Ectodermal cell (in vitro differentiated cells): ENCODE measurements around the gene SPNS3. TPM values are rescaled to one million over a fixed set of nuclear protein-coding genes. Genes with fewer than 3 reads are reported as not detected.

Experiments used
- H3K27ac ChIP-seq: 2 replicates; pipeline ENCODE4 v1.7.0; 2013; ENCODE audit warnings: mild to moderate bottlenecking, low read depth, low read length; ENCODE audit not compliant: insufficient read depth, poor library complexity, severe bottlenecking
- H3K27me3 ChIP-seq: 2 replicates; pipeline ENCODE4 v1.7.0; 2013; ENCODE audit warnings: mild to moderate bottlenecking, low read length; ENCODE audit not compliant: insufficient read depth, control insufficient read depth, poor library complexity, severe bottlenecking
- H3K36me3 ChIP-seq: one replicate; pipeline ENCODE4 v1.7.0; 2013; ENCODE audit warnings: low read length; ENCODE audit not compliant: control insufficient read depth, insufficient read depth
- H3K4me1 ChIP-seq: one replicate; pipeline ENCODE4 v1.7.0; 2013; ENCODE audit warnings: low read length; ENCODE audit not compliant: control insufficient read depth, insufficient read depth
- H3K4me3 ChIP-seq: 2 replicates; pipeline ENCODE4 v1.7.0; 2013; ENCODE audit warnings: low read depth, low read length, control low read depth; ENCODE audit not compliant: insufficient read depth
- H3K9me3 ChIP-seq: 2 replicates; pipeline ENCODE4 v1.7.0; 2013; ENCODE audit warnings: mild to moderate bottlenecking, low read length, moderate library complexity; ENCODE audit not compliant: control insufficient read depth
- WGBS, 2 experiments: methylation state at CpG; one replicate each; pipeline ENCODE4 v1.1.7; 2013; ENCODE audit warnings: missing lambda C conversion rate in 2 of 2; 5-methylcytosine and 5-hydroxymethylcytosine counted together
- polyA plus RNA-seq, 4 experiments: library from polyadenylated mRNA; stranded (reverse); fragments of 50-300 nt; gene quantifications; one replicate each; pipeline ENCODE4 v1.2.3, GENCODE V29; 2013

SPNS3 gene
- not detected for polyA plus RNA-seq (2013, experiment 1 of 4)
- polyA plus RNA-seq (2013, experiment 2 of 4): not detected
- polyA plus RNA-seq (2013, experiment 3 of 4): not detected
- polyA plus RNA-seq (2013, experiment 4 of 4): 0.16 TPM

GRCh38 chr17:4433515-4434031 is at the start of gene SPNS3:
Gene SPNS3 (plus strand): TSS chr17:4433940. CDS start chr17:4433968, 28 bp downstream.
- H3K27ac ChIP-seq: no peak within 1 kb of the TSS
- no peaks in the 10 kb centered on the region for H3K9me3 ChIP-seq
- no peaks in the 10 kb centered on the region for H3K4me1 ChIP-seq
- H3K4me3 ChIP-seq: no peak within 1 kb of the TSS
- H3K27me3 ChIP-seq: no peaks in the 10 kb centered on the region
- 89 to 90% methylated on average over 13 of the region's 13 CpGs for WGBS, 2 experiments
- no peaks in the 10 kb centered on the region for H3K36me3 ChIP-seq

GRCh38 chr17:4386406-4386805 is 47.3 kb upstream of the SPNS3 start:
- Histone ChIP-seq H3K9me3 (no peaks in the 10 kb centered on the region), H3K36me3 (no peaks in the 10 kb centered on the region), H3K27ac (no peak overlapping the region), H3K4me3 (no peak overlapping the region), H3K27me3 (no peaks in the 10 kb centered on the region), H3K4me1 (no peaks in the 10 kb centered on the region)
- WGBS, 2 experiments: 94 to 96% methylated on average over 2 of the region's 2 CpGs

DNA sequence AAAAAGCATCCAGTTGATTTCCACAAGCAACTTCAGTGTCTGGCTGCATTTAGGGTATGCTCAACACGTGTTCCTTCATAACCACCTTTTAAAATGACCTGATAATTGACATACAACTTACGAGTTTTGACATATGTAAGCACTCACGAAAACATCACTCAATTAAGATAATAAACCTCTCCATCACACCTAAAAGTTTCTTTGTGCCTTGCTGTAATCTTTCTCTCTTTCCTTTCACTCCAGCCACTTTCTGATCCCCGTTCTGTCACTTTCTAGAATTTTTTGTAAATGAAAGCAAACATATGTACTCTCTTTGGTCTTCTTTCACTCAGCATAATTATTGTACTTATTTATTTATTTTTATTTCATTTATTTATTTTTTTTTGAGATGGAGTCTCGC is 46.6 kb upstream of the SPNS3 start:
- WGBS, 2 experiments: 90 to 94% methylated on average over 5 of the region's 5 CpGs

DNA sequence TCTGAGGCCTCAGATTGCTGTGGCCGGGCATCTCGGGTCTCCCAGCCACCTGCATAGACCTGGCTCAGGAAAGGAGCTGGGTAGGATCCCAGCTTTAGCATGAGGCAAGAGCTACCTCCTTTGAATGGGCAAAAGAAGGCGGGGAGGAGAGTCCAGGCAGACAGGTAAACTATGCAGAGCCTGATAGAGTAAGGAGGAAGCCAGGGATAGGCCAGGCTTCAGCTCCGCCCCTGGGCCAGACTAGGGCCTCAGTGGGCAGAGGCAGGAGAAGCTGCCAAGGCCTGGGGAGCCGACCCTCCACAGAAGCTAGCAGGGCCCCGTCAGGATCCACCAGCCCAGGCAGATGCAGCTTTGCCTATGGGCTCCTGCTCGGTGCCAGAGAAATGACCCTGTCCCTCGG is 44.7 kb upstream of the SPNS3 start:
- H3K27ac ChIP-seq: no peak overlapping the region
- no peak overlapping the region for H3K4me3 ChIP-seq
- H3K4me1 ChIP-seq: no peaks in the 10 kb centered on the region
- no peaks in the 10 kb centered on the region for H3K27me3 ChIP-seq
- no peaks in the 10 kb centered on the region for H3K36me3 ChIP-seq
- WGBS, 2 experiments: 73 to 79% methylated on average over 8 of the region's 8 CpGs
- H3K9me3 ChIP-seq: no peaks in the 10 kb centered on the region

More for the DNA sequence above, 46.6 kb upstream of the SPNS3 start:
- H3K36me3 ChIP-seq: no peaks in the 10 kb centered on the region
- H3K4me3 ChIP-seq: no peak overlapping the region
- no peaks in the 10 kb centered on the region for H3K4me1 ChIP-seq
- H3K27me3 ChIP-seq: no peaks in the 10 kb centered on the region
- H3K9me3 ChIP-seq: no peaks in the 10 kb centered on the region
- H3K27ac ChIP-seq: no peak overlapping the region

GRCh38 chr17:4393806-4394205 is 39.9 kb upstream of the SPNS3 start:
- no peaks in the 10 kb centered on the region for H3K9me3 ChIP-seq
- peaks cover 5% of the 10 kb centered on the region for H3K27me3 ChIP-seq
- H3K27ac ChIP-seq: no peak overlapping the region
- H3K4me1 ChIP-seq: no peaks in the 10 kb centered on the region
- H3K4me3 ChIP-seq: no peak overlapping the region
- 70% methylated on average over 7 of the region's 7 CpGs for WGBS, 2 experiments
- H3K36me3 ChIP-seq: no peaks in the 10 kb centered on the region

DNA sequence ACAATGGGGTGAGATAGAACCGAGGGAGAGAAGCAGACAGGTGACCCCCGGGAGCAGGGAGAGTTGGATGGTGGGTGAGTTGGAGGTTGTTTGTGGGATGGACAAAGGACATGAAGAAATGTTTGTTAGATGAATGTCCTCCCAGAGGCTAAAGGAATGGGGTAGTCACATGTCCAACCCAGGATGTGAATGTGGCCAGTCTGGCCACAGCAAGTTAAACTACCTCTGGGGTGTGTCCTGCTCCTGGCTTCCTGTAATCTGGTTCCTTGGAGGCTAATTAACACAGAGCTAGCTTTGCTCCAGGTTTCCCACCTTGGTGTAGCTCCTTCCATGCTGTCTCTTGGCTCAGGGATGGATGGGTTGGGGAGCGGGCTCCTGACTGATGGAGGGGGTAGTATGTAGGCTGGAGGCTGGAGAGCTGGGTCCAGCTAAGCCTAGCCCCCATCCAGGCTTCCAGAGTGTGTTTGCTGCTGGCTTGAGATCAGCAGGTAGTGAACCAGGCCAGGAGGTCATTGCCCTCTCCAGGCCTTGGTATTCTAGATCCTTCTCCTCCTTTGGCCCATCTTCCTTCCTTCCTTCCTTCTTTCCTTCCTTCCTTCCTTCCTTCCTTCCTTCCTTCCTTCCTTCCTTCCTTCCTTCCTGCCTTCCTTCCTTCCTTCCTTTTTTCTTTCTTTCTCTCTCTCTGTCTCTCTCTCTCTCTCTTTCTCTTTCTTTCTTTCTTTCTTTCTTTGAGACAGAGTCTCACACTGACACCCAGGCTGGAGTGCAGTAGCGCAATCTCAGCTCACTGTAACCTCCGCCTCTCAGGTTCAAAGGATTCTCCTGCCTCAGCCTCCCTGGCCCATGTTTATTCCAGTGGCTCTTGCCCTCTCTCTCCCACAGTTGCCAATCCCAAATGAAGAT is 39.3 kb upstream of the SPNS3 start:
- H3K27me3 ChIP-seq: peaks cover 5% of the 10 kb centered on the region
- H3K27ac ChIP-seq: no peak overlapping the region
- no peaks in the 10 kb centered on the region for H3K4me1 ChIP-seq
- H3K36me3 ChIP-seq: no peaks in the 10 kb centered on the region
- WGBS, 2 experiments: 88 to 93% methylated on average over 5 of the region's 5 CpGs
- H3K9me3 ChIP-seq: no peaks in the 10 kb centered on the region
- no peak overlapping the region for H3K4me3 ChIP-seq

- Histone ChIP-seq H3K36me3 (no peaks in the 10 kb centered on the region), H3K27ac (no peak overlapping the region), H3K4me1 (no peaks in the 10 kb centered on the region), H3K4me3 (no peak overlapping the region), H3K9me3 (no peaks in the 10 kb centered on the region), H3K27me3 (peaks cover 5% of the 10 kb centered on the region)
- 82 to 96% methylated on average over 3 of the region's 3 CpGs for WGBS, 2 experiments
Observed at GRCh38 chr17:4395111-4395478, 38.6 kb upstream of the SPNS3 start.

DNA sequence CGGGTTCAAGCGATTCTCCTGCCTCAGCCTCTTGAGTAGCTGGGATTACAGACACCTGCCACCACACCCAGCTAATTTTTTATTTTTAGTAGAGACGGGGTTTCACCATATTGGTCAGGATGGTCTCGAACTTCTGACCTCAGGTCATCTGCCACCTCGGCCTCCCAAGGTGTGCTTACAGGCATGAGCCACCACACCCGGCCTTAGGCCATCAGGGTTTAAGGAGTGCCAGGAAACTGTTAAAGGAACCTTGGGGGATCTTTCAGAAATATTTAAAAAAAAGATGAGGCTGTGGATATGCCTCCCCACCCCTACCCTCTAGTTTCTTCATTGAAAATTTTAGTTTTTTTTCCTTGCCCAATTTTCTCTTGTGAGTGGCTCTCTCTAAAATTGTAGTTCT is 35.9 kb upstream of the SPNS3 start:
- no peaks in the 10 kb centered on the region for H3K9me3 ChIP-seq
- no peaks in the 10 kb centered on the region for H3K4me1 ChIP-seq
- no peaks in the 10 kb centered on the region for H3K36me3 ChIP-seq
- H3K27ac ChIP-seq: no peak overlapping the region
- peaks cover 5% of the 10 kb centered on the region for H3K27me3 ChIP-seq
- no peak overlapping the region for H3K4me3 ChIP-seq
- WGBS, 2 experiments: 92 to 97% methylated on average over 6 of the region's 6 CpGs

- Histone ChIP-seq H3K4me1 (no peaks in the 10 kb centered on the region), H3K36me3 (no peaks in the 10 kb centered on the region), H3K27ac (no peak overlapping the region), H3K4me3 (no peak overlapping the region), H3K9me3 (no peaks in the 10 kb centered on the region), H3K27me3 (no peaks in the 10 kb centered on the region)
- 93 to 94% methylated on average over 7 of the region's 7 CpGs for WGBS, 2 experiments
Observed at GRCh38 chr17:4405038-4405669, 28.6 kb upstream of the SPNS3 start.

- Histone ChIP-seq H3K4me3 (no peak overlapping the region), H3K27ac (no peak overlapping the region), H3K4me1 (no peaks in the 10 kb centered on the region), H3K9me3 (no peaks in the 10 kb centered on the region), H3K36me3 (no peaks in the 10 kb centered on the region), H3K27me3 (no peaks in the 10 kb centered on the region)
- WGBS, 2 experiments: 92 to 93% methylated on average over 5 of the region's 5 CpGs
Observed at GRCh38 chr17:4405699-4406098, 28.0 kb upstream of the SPNS3 start.
